ENCODE results near the gene NOS1. TPM values are rescaled to one million over a fixed set of nuclear protein-coding genes. Genes with fewer than 3 reads are reported as not detected.

Gene NOS1
- total RNA-seq, 1 donor from 2014 or later: 0.26 TPM

- no peak overlapping the region for H3K4me3 ChIP-seq (ENCODE audit: low read depth, low read length)
- H3K36me3 ChIP-seq (ENCODE audit: control insufficient read depth, insufficient read depth, low read length): no peaks in the 10 kb centered on the region
- FAIRE-seq: no peak
- no peak for DNase-seq (ENCODE audit: low read depth)
- H3K27me3 ChIP-seq (ENCODE audit: control insufficient read depth, insufficient read depth, low read length): no peaks in the 10 kb centered on the region
- no peak for TF ChIP-seq CTCF (IDR thresholded peaks at IDR 0.05; ENCODE audit: insufficient read depth, low read length, severe bottlenecking)
These were observed 22.3 kb downstream of the NOS1 start for GRCh38 chr12:117339104-117339503.

- TF ChIP-seq CTCF (IDR thresholded peaks at IDR 0.05; ENCODE audit: insufficient read depth, low read length, severe bottlenecking): no peak
- no peak for DNase-seq (ENCODE audit: low read depth)
- no peak for FAIRE-seq
- Histone ChIP-seq H3K4me3 (ENCODE audit: low read depth, low read length) (no peak overlapping the region), H3K27me3 (ENCODE audit: control insufficient read depth, insufficient read depth, low read length) (no peaks in the 10 kb centered on the region), H3K36me3 (ENCODE audit: control insufficient read depth, insufficient read depth, low read length) (no peaks in the 10 kb centered on the region)
These were observed 26.4 kb downstream of the NOS1 start for GRCh38 chr12:117334855-117335587.

- no peaks in the 10 kb centered on the region for H3K36me3 ChIP-seq (ENCODE audit: control insufficient read depth, insufficient read depth, low read length)
- FAIRE-seq (no peak), DNase-seq (ENCODE audit: low read depth) (no peak)
- no peaks in the 10 kb centered on the region for H3K27me3 ChIP-seq (ENCODE audit: control insufficient read depth, insufficient read depth, low read length)
- H3K4me3 ChIP-seq (ENCODE audit: low read depth, low read length): no peak overlapping the region
- TF ChIP-seq CTCF (IDR thresholded peaks at IDR 0.05; ENCODE audit: insufficient read depth, low read length, severe bottlenecking): no peak
These were observed 27.4 kb downstream of the NOS1 start for GRCh38 chr12:117334051-117334450.

- DNase-seq (ENCODE audit: low read depth) (no peak), FAIRE-seq (no peak)
- no peak overlapping the region for H3K4me3 ChIP-seq (ENCODE audit: low read depth, low read length)
- no peaks in the 10 kb centered on the region for H3K36me3 ChIP-seq (ENCODE audit: control insufficient read depth, insufficient read depth, low read length)
- no peaks in the 10 kb centered on the region for H3K27me3 ChIP-seq (ENCODE audit: control insufficient read depth, insufficient read depth, low read length)
- no peak for TF ChIP-seq CTCF (IDR thresholded peaks at IDR 0.05; ENCODE audit: insufficient read depth, low read length, severe bottlenecking)
These were observed 28.0 kb downstream of the NOS1 start for GRCh38 chr12:117333331-117333881.

GRCh38 chr12:117331691-117332090 lies 29.7 kb downstream of the NOS1 start:
- TF ChIP-seq CTCF (IDR thresholded peaks at IDR 0.05; ENCODE audit: insufficient read depth, low read length, severe bottlenecking): no peak
- no peaks in the 10 kb centered on the region for H3K27me3 ChIP-seq (ENCODE audit: control insufficient read depth, insufficient read depth, low read length)
- FAIRE-seq (no peak), DNase-seq (ENCODE audit: low read depth) (no peak)
- H3K4me3 ChIP-seq (ENCODE audit: low read depth, low read length): no peak overlapping the region
- no peaks in the 10 kb centered on the region for H3K36me3 ChIP-seq (ENCODE audit: control insufficient read depth, insufficient read depth, low read length)
